ENCODE data around the gene PCDHGC4.

DNA sequence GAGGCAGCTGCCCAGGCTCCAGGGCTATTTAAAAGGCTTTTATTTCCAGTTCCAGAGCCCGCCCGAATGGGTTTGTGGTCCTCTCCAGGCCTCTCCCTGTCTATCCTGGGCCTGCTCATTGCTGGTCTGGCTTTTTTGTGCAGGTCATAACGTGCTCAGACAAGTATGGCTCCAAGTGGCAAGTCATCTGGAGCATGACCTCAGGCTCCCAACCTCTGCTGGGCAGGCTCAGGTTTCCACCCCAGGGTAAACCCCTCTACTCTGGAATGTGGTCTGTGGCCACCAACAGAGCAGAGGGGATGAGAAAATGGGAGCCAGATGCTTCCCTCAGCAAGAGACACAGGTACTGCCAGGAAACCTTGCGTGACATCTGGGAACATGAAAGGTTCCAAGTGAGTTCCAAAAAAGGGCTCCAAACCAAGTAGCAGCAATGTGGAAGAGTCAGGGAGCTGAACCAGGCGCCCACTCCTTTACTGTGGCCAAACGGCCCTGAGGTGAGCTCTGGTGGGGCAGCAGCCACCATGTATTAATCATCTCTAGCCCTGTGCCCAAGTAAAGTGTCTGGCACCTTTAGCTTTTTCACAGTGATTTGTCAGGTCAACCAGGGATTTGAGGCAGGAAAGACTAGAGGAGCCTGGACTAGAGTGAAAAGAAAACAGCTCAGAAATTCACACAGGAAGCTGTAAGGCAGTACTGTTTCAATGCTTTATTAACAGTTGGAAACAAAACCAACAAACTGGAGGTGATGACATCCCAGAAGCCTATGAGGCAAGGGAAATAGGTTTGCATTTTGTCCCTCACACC is 29.7 kb downstream of the PCDHGC4 start:
- TF ChIP-seq, protein P1, sequence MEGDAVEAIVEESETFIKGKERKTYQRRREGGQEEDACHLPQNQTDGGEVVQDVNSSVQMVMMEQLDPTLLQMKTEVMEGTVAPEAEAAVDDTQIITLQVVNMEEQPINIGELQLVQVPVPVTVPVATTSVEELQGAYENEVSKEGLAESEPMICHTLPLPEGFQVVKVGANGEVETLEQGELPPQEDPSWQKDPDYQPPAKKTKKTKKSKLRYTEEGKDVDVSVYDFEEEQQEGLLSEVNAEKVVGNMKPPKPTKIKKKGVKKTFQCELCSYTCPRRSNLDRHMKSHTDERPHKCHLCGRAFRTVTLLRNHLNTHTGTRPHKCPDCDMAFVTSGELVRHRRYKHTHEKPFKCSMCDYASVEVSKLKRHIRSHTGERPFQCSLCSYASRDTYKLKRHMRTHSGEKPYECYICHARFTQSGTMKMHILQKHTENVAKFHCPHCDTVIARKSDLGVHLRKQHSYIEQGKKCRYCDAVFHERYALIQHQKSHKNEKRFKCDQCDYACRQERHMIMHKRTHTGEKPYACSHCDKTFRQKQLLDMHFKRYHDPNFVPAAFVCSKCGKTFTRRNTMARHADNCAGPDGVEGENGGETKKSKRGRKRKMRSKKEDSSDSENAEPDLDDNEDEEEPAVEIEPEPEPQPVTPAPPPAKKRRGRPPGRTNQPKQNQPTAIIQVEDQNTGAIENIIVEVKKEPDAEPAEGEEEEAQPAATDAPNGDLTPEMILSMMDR (IDR thresholded peaks at IDR 0.05; ENCODE audit: poor library complexity): no peak
- TF ChIP-seq EZH2 (IDR thresholded peaks at IDR 0.05; ENCODE audit: borderline replicate concordance) (no peak), EZH2phosphoT487 (IDR thresholded peaks at IDR 0.05; ENCODE audit: low read depth, severe bottlenecking, unreplicated experiment) (no peak)
